A673 (cell line): ENCODE results near the gene SYNC. TPM values are rescaled to one million over a fixed set of nuclear protein-coding genes. Genes with fewer than 3 reads are reported as not detected.
"Not testable (repeated sequence)": the region's sequence is repeated elsewhere in the genome, so short reads cannot be mapped to it uniquely, and the experiment has no call there.

Source experiments
- BruUV-seq: library from RNA; stranded (reverse); fragments of 400-500 nt; replicated peaks from 2 replicates; lab custom pipeline; 2021; lab: Mats Ljungman, UMichigan
- CTCF ChIA-PET: fragments of 300-600 bp; sonication (Branson Sonifier 250); formaldehyde crosslinking; loops from one replicate; lab custom pipeline; 2022; ENCODE audit warnings: antibody characterized with exemption; lab: Charles Lee
- POLR2A ChIA-PET: fragments of 300-600 bp; sonication (Branson Sonifier 250); formaldehyde crosslinking; loops from one replicate; lab custom pipeline; 2022; ENCODE audit warnings: antibody characterized with exemption; ENCODE audit not compliant: low non-redundant PET; lab: Charles Lee
- DNase-seq: peaks from one replicate; pipeline ENCODE4 v3.0.0-alpha.2; 2015; ENCODE audit warnings: low spot score
- H3K27ac ChIP-seq: fragments of 200-600 bp; sonication (generic); 2 replicates; pipeline ENCODE4 v1.5.1; 2016; ENCODE audit warnings: mixed run types, low read depth, mild to moderate bottlenecking, mixed read lengths, antibody characterized with exemption, low read length; ENCODE audit not compliant: poor library complexity, severe bottlenecking
- H3K27me3 ChIP-seq: fragments of 200-600 bp; sonication (generic); replicated peaks from 2 replicates; pipeline ENCODE4 v1.6.1; 2017; ENCODE audit warnings: mixed run types, low read depth, mild to moderate bottlenecking, mixed read lengths, antibody characterized with exemption, low read length; ENCODE audit not compliant: insufficient read depth, poor library complexity
- H3K36me3 ChIP-seq: fragments of 200-600 bp; sonication (generic); 2 replicates; pipeline ENCODE4 v1.6.1; 2016; ENCODE audit warnings: mixed run types, mild to moderate bottlenecking, mixed read lengths, antibody characterized with exemption, low read length; ENCODE audit not compliant: insufficient read depth, poor library complexity, severe bottlenecking
- H3K4me1 ChIP-seq: fragments of 200-600 bp; sonication (generic); 2 replicates; pipeline ENCODE4 v1.6.1; 2017; ENCODE audit warnings: mixed run types, mild to moderate bottlenecking, mixed read lengths, antibody characterized with exemption, low read length; ENCODE audit not compliant: insufficient read depth, poor library complexity, severe bottlenecking
- H3K4me3 ChIP-seq: fragments of 200-600 bp; sonication (generic); 2 replicates; pipeline ENCODE4 v1.5.1; 2016; ENCODE audit warnings: low read depth, mixed run types, mild to moderate bottlenecking, mixed read lengths, low read length; ENCODE audit not compliant: poor library complexity, severe bottlenecking
- H3K9me3 ChIP-seq: fragments of 200-600 bp; sonication (generic); 2 replicates; pipeline ENCODE4 v1.6.1; 2016; ENCODE audit warnings: mixed run types, low read depth, mild to moderate bottlenecking, mixed read lengths, antibody characterized with exemption, low read length; ENCODE audit not compliant: poor library complexity, severe bottlenecking
- CTCF ChIP-seq: fragments of 300-800, 200-600 bp; sonication (generic); conservative IDR thresholded peaks from 2 replicates; pipeline ENCODE4 v1.5.1; 2017; ENCODE audit warnings: low read depth, mild to moderate bottlenecking, antibody characterized with exemption, low read length, moderate library complexity, mixed read lengths
- EZH2 ChIP-seq: fragments of 200-600 bp; sonication (generic); IDR thresholded peaks from 2 replicates; pipeline ENCODE4 v1.6.1; 2017; ENCODE audit warnings: borderline replicate concordance, low read depth, mild to moderate bottlenecking, mixed read lengths, antibody characterized with exemption, low read length; ENCODE audit not compliant: poor library complexity, severe bottlenecking
- intact Hi-C: fragments of 100-400 bp; cut with micrococcal nuclease; formaldehyde crosslinking; loops from one replicate; pipeline ENCODE4 v1.10.0; 2022; ENCODE audit not compliant: unreplicated experiment
- total RNA-seq: library from RNA; stranded (reverse); gene quantifications from 2 replicates; pipeline ENCODE4 v1.2.3, GENCODE V29; 2021

SYNC gene
- total RNA-seq, 1 experiment from 2014 or later, result 0.71 TPM

- no peak overlapping the region for H3K27ac ChIP-seq
- peaks cover 90% of the 10 kb centered on the region for H3K36me3 ChIP-seq
- ChIA-PET POLR2A (no interaction called here), CTCF (interaction anchor here (0.6 kb wide), 1 partner anchor 161 kb away, joined by 4 read pairs; no protein-coding TSS in a partner anchor)
- H3K27me3 ChIP-seq, result no peaks in the 10 kb centered on the region
- no peaks in the 10 kb centered on the region for H3K9me3 ChIP-seq
- no peak for DNase-seq
- no peak overlapping the region for H3K4me3 ChIP-seq
- BruUV-seq, result no TSS peak
- intact Hi-C loops, result no loop called here
- TF ChIP-seq CTCF, result no peak
- no peak for TF ChIP-seq EZH2
- H3K4me1 ChIP-seq, result no peaks in the 10 kb centered on the region
Observed at GRCh38 chr1:32681999-32682398, 20.6 kb downstream of the SYNC start.

- TF ChIP-seq CTCF (no peak), EZH2 (no peak)
- no peak for DNase-seq
- H3K4me1 ChIP-seq, result no peaks in the 10 kb centered on the region
- H3K36me3 ChIP-seq, result peaks cover 93% of the 10 kb centered on the region
- ChIA-PET POLR2A (no interaction called here), CTCF (no interaction called here)
- intact Hi-C loops, result no loop called here
- BruUV-seq, result no TSS peak
- H3K27me3 ChIP-seq, result no peaks in the 10 kb centered on the region
- no peak overlapping the region for H3K27ac ChIP-seq
- no peaks in the 10 kb centered on the region for H3K9me3 ChIP-seq
- H3K4me3 ChIP-seq, result no peak overlapping the region
Observed at GRCh38 chr1:32681509-32681908, 21.1 kb downstream of the SYNC start.

- ChIA-PET CTCF (no interaction called here), POLR2A (no interaction called here)
- H3K9me3 ChIP-seq, result no peaks in the 10 kb centered on the region
- TF ChIP-seq EZH2 (no peak), CTCF (no peak)
- H3K27me3 ChIP-seq, result no peaks in the 10 kb centered on the region
- peaks cover 93% of the 10 kb centered on the region for H3K36me3 ChIP-seq
- no TSS peak for BruUV-seq
- no peak for DNase-seq
- intact Hi-C loops, result no loop called here
- H3K27ac ChIP-seq, result no peak overlapping the region
- no peak overlapping the region for H3K4me3 ChIP-seq
- no peaks in the 10 kb centered on the region for H3K4me1 ChIP-seq
Observed at GRCh38 chr1:32680642-32681041, 21.9 kb downstream of the SYNC start.

- H3K4me3 ChIP-seq, DNase-seq, H3K9me3 ChIP-seq, CTCF ChIA-PET, H3K27me3 ChIP-seq, intact Hi-C loops, H3K4me1 ChIP-seq, H3K27ac ChIP-seq, POLR2A ChIA-PET: not testable (repeated sequence)
- peaks cover 93% of the 10 kb centered on the region for H3K36me3 ChIP-seq
- BruUV-seq, result TSS peak; percentile 45
Observed at GRCh38 chr1:32679993-32680392, 22.6 kb downstream of the SYNC start.
